Left lobe of liver (tissue), 2 donors: ENCODE data around the gene CYB5D1. TPM values are rescaled to one million over a fixed set of nuclear protein-coding genes. Genes with fewer than 3 reads are reported as not detected.
"Not testable (repeated sequence)": the region's sequence is repeated elsewhere in the genome, so short reads cannot be mapped to it uniquely, and the experiment has no call there.

Source experiments
- ATAC-seq: fragments of 200-7000 bp; cut with Tn5 transposase; one replicate; pipeline ENCODE4 v1.9.1; 2020; ENCODE audit warnings: mild to moderate bottlenecking, moderate library complexity
- DNase-seq: peaks from one replicate; pipeline ENCODE4 v3.0.0-alpha.2; 2020; ENCODE audit warnings: low spot score
- total RNA-seq: library from RNA; stranded (reverse); gene quantifications from one replicate; pipeline ENCODE4 v1.2.1, GENCODE V29; 2021
- donor health status: DM: no; HTN: no; CAD: no; lungs with moderate emphysema.
- donor health status: DM: no; HTN: yes; CAD: no.

Gene CYB5D1
- total RNA-seq: 12.4 TPM

- DNase-seq (peak; percentile 95), ATAC-seq (peak; percentile 71)
These were observed at the start of gene CYB5D1 for GRCh38 chr17:7857713-7858521. CYB5D1 (plus strand) TSS chr17:7858003; CDS start chr17:7858135, 132 bp downstream.

DNA sequence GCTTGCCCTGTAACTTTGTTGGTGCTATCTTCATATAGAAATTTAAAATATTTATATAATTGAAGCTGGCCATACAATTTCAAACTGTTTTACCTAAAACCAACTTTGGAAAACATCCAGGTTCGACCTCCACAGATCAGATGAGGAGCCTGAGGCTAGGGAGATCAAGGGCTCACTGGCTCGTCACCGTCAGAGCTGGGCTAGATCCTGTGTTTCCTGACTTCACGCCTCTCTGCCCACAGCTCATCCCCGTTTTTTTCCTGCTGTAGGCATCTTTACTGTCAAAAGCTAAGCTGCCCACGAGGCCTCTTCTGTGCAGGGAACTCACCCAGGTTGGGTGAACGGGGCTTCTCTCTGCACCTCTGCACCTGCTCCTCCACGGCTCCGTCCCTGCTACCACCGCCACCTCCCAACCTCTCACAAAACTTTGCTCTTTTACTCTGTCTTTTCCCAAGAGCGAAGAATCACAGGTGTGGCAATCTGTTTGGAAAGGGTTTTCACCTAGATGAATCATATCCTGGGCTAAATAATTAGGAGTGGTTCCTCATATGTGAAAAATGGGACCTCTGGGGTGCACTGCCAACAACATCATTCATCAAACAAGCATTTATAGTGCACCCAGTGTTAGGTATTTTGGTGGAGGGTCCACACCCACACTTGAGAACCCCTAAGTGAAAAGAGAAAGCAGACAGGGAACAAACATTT is 48.6 kb upstream of the CYB5D1 start:
- ATAC-seq: no peak

DNA sequence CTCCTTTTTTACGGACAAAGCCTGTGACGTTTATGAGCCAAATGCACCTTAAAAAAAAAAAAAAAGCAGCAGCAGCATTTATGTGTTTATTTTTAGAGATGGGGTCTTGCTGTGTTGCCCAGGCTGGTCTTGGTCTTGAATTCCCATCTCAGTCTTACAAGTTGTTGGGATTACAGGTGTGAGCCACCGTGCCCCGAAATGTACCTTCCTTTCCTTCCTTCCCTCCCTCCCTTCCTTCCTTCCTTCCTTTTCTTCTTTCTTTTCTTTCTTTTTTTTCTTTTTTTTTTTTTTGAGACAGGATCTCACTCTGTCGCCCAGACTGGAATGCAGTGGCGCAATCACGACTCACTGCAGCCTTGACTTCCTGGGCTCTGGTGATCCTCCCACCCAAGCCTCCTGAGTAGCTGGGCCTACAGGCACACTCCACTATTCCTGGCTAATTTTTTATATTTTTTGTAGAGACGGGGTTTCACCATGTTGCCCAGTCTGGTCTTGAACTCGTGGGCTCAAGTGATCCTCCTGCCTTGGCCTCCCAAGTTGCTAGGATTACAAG is 47.9 kb upstream of the CYB5D1 start:
- not testable (repeated sequence) for DNase-seq

More for the DNA sequence above, 48.6 kb upstream of the CYB5D1 start:
- no peak for DNase-seq

DNA sequence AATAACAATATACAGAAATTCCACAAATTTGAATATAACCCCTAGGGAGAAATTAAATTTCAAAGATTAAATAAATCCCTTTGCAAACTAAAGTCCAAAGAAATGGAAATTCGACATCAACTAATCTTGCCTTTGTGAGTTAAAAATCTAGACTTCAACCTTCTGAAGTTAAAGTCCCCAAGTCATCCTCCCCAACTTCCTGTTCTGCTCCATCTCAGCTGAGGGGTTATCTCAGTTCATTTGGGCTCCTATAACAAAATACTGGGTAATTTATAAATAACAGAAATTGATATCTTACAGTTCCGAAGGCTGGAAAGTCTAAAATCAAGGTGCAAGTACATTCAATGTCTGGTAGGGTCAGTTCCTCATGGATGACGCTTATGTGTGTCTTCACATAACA is 46.6 kb upstream of the CYB5D1 start:
- ATAC-seq: no peak
- DNase-seq: no peak

More for the DNA sequence above, 47.9 kb upstream of the CYB5D1 start:
- not testable (repeated sequence) for ATAC-seq

- ATAC-seq: no peak
These were observed 42.8 kb upstream of the CYB5D1 start for GRCh38 chr17:7814969-7815368.

DNA sequence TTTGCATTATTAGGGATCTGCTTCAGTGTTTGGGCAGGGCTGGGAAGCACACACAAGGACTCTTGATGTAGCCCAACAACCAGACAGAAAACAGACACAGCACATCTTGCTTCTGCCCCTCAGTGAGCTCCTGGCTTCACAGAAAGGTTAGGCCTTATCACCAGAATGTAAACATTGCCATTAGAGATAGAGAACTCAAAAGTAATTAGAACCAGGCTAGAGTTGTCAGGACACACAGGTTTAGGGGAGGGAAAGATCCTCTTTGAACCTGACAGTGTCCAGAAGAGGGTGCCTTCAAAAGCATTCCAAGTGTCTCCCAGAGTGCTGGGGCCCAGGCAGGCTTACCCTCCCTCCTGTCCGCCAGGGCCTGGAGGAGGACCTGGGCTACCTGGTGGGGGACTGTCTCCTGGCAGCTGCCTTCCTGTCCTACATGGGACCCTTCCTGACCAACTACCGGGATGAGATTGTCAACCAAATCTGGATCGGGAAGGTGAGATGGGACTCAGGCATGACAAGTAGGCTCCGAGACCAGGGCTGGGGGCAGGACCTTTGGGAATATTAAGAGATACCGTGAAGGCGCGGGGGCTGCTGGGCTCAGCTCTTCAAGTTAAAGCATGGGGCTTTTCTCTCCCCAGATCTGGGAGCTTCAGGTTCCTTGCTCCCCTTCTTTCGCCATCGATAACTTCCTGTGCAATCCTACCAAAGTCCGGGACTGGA is 40.7 kb upstream of the CYB5D1 start:
- no peak for DNase-seq
- ATAC-seq: no peak

More at GRCh38 chr17:7814969-7815368, 42.8 kb upstream of the CYB5D1 start:
- no peak for DNase-seq

DNA sequence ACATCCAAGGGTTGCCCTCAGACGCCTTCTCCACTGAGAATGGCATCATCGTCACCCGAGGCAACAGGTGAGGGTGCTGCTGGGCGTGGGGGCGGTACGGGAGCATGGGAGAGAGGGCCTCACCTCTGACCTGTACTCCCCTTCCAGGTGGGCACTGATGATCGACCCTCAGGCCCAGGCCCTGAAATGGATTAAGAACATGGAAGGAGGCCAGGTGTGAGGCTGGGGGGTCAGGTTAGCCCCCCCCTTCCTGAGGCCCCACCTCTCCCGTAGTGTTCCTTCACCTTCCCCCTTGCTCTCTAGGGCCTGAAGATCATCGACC is 40.2 kb upstream of the CYB5D1 start:
- DNase-seq (no peak), ATAC-seq (no peak)

GRCh38 chr17:7818026-7818425 is 39.8 kb upstream of the CYB5D1 start:
- ATAC-seq (no peak), DNase-seq (no peak)

DNA sequence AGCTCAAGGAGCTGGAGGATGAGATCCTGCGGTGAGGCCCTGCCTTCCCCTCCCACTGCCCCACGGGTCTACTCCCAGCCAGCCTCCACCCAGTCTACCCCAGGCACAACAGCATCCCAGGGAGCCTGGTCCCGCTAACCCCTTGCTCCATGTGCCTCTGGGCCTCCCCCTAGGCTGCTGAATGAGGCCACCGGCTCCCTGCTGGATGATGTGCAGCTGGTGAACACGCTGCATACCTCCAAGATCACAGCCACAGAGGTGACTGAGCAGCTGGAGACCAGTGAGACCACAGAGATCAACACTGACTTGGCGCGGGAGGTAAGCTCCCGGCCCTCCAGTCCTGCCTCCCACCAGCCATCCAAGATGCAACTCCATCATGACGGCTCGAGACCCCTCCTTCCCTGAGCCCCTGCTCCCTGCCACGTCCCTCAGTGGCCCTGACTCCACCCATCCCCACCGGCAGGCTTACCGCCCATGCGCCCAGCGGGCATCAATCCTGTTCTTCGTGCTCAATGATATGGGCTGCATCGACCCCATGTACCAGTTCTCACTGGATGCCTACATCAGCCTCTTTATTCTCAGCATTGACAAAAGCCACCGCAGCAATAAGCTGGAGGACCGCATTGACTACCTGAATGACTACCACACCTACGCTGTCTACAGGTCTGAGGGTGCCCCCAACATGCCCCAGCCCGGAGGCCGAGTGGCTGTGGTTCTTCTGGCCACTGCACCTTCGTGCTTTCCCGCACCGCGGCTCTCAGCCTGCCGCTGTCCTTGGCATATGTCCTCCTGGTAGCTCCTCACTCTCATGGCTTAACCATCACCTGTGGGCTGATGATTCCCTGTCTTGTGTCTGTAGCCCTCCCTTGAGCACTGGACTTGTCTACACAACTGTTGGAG is 38.8 kb upstream of the CYB5D1 start:
- no peak for DNase-seq
- ATAC-seq: no peak

DNA sequence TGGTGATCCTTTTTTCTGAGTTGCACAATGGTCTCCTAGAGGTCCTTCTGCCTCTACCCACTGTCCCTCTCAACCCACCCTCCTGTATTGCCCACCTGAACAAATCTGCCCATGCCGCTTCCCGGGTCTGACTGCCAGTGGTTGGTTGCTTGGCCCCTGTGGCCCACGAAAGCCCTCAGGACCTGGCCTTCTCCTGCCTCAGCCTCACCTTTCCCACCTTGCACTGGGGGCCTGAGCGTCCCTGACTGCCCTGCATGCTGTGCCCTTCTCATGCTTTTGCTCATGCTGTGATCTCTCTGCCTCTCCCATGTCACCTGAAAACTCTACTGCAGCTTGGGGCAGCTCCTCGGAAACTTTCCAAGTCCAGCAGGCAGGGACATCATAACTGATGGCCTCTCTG is 37.6 kb upstream of the CYB5D1 start:
- ATAC-seq (no peak), DNase-seq (no peak)

DNA sequence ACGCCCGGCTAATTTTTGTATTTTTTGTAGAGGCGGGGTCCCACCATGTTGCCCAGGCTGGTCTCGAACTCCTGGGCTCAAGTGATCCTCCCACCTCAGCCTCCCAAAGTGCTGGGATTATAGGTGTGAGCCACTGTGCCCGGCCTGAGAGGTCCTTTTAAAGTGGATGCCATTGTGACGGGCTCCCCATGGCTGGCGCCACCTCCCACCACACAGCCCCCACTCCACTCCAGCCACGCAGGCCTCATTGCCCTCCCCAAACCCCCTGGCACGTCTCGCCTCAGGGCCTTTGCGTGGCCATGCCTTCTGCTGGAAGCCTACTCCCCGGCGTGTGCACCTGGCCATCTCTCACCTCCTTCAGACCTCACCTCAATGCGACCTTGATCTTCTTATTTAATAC is 35.7 kb upstream of the CYB5D1 start:
- no peak for DNase-seq
- ATAC-seq: no peak

DNA sequence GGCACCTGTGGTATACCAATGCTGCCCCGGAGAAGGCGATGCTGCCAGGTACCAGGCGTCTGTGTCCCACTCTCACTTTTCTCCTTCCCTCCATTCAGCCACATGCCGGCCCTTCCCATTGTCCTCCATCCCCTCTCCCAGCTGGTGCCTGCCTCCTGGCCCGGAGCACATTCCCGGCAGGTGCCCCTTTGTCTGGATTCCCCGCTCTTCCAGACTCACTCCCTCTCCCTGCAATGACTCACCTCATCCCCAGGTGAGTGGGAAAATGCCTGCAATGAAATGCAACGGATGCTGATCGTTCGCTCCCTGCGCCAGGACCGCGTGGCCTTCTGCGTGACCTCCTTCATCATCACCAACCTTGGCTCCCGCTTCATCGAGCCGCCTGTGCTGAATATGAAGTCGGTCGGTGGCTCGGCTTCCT is 34.2 kb upstream of the CYB5D1 start:
- DNase-seq (no peak), ATAC-seq (no peak)

- ATAC-seq (no peak), DNase-seq (no peak)
These were observed 33.5 kb upstream of the CYB5D1 start for GRCh38 chr17:7824021-7824924.

DNA sequence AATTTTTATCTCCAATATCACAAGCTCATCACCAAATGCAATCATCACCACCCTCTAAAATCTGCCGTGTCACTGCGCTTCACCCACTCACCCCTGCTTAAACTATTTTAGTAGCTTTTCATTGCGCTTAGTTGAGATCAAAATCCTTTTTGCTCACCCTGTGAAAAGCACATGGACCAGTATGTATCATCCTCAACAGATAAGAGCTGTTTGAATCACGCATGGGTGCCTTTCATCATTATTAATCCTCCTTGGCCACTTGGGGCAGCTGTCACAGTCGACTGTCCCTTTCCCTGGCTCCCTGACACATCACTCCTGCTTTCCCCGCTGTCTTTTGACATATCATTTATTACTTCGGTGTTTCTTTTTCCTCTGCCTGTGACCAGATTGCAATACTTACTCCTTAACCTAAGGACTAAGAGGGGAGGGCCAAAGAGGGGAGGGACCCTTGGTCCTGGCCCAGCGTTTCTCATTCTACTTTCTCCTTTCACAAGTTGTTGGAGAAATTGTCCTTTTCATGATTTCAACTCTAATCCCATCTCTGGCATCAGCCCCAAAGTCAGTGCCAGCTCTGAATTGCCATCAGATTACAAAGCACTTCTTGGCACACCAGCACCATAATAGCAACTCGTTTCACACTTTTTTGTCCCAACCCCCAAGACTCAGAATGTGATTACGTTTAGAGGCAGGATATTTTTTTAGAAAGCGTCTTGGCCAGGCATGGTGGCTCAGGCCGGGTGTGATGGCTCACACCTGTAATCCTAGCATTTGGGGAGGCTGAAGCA is 32.4 kb upstream of the CYB5D1 start:
- DNase-seq: no peak
- peak; percentile 73 for ATAC-seq

- ATAC-seq (no peak), DNase-seq (no peak)
These were observed 27.2 kb upstream of the CYB5D1 start for GRCh38 chr17:7830616-7831015.

DNA sequence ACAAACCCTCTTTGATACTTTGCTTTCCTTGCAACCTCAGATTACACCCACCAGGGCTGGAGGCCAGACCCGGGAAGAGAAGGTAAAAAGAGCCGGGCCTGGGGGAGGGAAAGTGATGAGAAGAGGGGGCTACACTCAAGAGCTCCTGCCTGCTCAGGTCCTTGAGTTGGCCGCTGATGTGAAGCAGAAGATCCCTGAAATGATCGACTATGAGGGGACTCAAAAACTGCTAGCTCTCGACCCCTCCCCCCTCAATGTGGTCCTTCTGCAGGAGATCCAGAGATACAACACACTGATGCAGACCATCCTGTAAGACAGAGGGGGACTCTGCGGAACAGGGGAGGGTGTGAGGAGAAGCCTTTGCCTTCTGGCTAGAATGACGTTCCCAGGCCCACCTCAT is 26.6 kb upstream of the CYB5D1 start:
- ATAC-seq (no peak), DNase-seq (no peak)

- DNase-seq (no peak), ATAC-seq (no peak)
These were observed 25.4 kb upstream of the CYB5D1 start for GRCh38 chr17:7832431-7832830.

DNA sequence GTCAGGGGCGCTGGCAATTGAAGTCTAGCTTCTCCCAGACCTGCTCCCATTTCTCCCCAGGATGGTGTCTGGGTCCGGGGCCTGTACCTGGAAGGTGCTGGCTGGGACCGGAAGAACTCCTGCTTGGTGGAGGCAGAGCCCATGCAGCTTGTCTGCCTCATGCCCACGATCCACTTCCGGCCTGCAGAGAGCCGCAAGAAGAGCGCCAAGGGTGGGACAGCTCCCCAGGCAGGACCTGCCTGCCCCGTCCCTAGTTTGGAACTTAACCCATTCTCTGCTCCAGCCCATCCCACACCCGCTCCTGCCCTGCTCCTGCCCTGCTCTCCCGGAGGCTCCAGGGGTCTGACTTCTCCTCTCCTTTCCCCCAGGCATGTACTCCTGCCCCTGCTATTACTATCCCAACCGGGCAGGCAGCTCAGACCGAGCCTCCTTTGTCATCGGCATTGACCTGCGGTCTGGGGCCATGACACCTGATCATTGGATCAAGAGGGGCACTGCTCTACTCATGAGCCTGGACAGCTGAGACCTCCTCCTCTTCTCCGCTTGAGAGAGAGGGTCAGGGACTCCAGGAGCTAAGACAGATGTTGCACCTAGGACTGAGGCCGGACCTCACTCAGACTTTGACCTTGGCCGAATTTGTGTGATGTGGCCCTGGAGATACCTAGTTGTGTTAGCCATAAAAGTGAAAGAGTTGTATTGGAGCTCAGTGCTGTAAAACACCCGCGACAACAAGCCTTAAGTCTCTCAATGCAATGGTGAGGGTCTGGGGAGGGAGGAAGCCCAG is 24.6 kb upstream of the CYB5D1 start:
- DNase-seq (no peak), ATAC-seq (no peak)
